Measurements from ENCODE around the gene TET1. TPM values are rescaled to one million over a fixed set of nuclear protein-coding genes. Genes with fewer than 3 reads are reported as not detected.
"Not testable (repeated sequence)": the region's sequence is repeated elsewhere in the genome, so short reads cannot be mapped to it uniquely, and the experiment has no call there.

TET1 gene
- 1 to 10 TPM; 2.8 to 5.2 (median 4.5) TPM for total RNA-seq
- polyA plus RNA-seq = 0.32 TPM
- long read RNA-seq, donor 1, partial matches to known transcripts = 0 of 11 reads
- long read RNA-seq, donor 1, other reads (novel, unspliced or antisense) = 11 of 11 reads
- long read RNA-seq, donor 2, partial matches to known transcripts = 1 of 2 reads
- long read RNA-seq, donor 2, other reads (novel, unspliced or antisense) = 1 of 2 reads
- long read RNA-seq, donor 3, partial matches to known transcripts = 2 of 3 reads
- long read RNA-seq, donor 3, other reads (novel, unspliced or antisense) = 1 of 3 reads
- long read RNA-seq, donor 4 = 0 reads

GRCh38 chr10:68560186-68560942, at the start of gene TET1:
TET1 (plus strand) TSS chr10:68560337; CDS start chr10:68572339, 12,002 bp downstream.
- H3K4me1 ChIP-seq (ENCODE audit: control insufficient read depth, insufficient read depth, low read length) = no peaks in the 10 kb centered on the region
- WGBS = under 1% methylated on average over 66 of the region's 66 CpGs
- intact Hi-C loops (cut with DNase I) = no loop called here
- H3K27ac ChIP-seq (ENCODE audit: low read length) = no peak within 1 kb of the TSS
- DNase-seq (peak; percentile 46 to 78 (median 73)), ATAC-seq (peak; percentile 78 to 80)
- no peaks in the 10 kb centered on the region for H3K9me3 ChIP-seq (ENCODE audit: control insufficient read depth, low read length)
- no peaks in the 10 kb centered on the region for H3K27me3 ChIP-seq (ENCODE audit: control insufficient read depth, insufficient read depth)
- H3K4me3 ChIP-seq (ENCODE audit: low read length) = peak within 1 kb of the TSS; percentile 83

DNA sequence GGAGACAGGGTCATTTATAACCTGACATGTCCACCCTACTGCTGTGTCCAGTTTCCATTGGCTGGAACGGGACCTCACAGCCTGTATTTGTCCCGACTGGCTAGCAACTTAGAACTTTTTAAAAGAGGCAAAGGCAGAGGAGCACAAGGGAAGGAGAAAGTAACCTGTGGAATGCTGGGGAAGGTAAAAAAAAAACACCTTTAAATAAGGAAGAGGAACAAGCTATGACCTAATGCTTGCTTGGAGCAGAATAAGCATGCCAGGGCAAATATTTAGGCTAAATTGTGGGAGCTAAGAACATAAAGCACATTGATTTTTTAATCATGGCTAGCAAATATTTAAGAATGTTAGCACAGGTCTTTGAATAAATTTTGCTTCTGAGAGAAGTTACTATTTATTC, 43.9 kb upstream of the TET1 start:
- H3K27ac ChIP-seq (ENCODE audit: low read length); H3K27me3 ChIP-seq (ENCODE audit: control insufficient read depth, insufficient read depth); H3K4me1 ChIP-seq (ENCODE audit: control insufficient read depth, insufficient read depth, low read length); ATAC-seq; intact Hi-C loops (cut with DNase I); H3K4me3 ChIP-seq (ENCODE audit: low read length); H3K9me3 ChIP-seq (ENCODE audit: control insufficient read depth, low read length); DNase-seq: not testable (repeated sequence)
- 91% methylated on average over 2 of the region's 2 CpGs for WGBS

- no peak overlapping the region for H3K4me3 ChIP-seq (ENCODE audit: low read length)
- ATAC-seq = no peak
- no peaks in the 10 kb centered on the region for H3K27me3 ChIP-seq (ENCODE audit: control insufficient read depth, insufficient read depth)
- no peak for DNase-seq
- H3K9me3 ChIP-seq (ENCODE audit: control insufficient read depth, low read length) = no peaks in the 10 kb centered on the region
- no peaks in the 10 kb centered on the region for H3K4me1 ChIP-seq (ENCODE audit: control insufficient read depth, insufficient read depth, low read length)
- WGBS = 64% methylated on average over 4 of the region's 4 CpGs
- intact Hi-C loops (cut with DNase I) = no loop called here
- no peak overlapping the region for H3K27ac ChIP-seq (ENCODE audit: low read length)
Measured at GRCh38 chr10:68516766-68517165, 43.4 kb upstream of the TET1 start.

GRCh38 chr10:68517188-68517587, 42.9 kb upstream of the TET1 start:
- WGBS = 96% methylated on average over 5 of the region's 5 CpGs
- no peaks in the 10 kb centered on the region for H3K4me1 ChIP-seq (ENCODE audit: control insufficient read depth, insufficient read depth, low read length)
- H3K9me3 ChIP-seq (ENCODE audit: control insufficient read depth, low read length) = no peaks in the 10 kb centered on the region
- no peak overlapping the region for H3K27ac ChIP-seq (ENCODE audit: low read length)
- DNase-seq (no peak), ATAC-seq (no peak)
- no peak overlapping the region for H3K4me3 ChIP-seq (ENCODE audit: low read length)
- intact Hi-C loops (cut with DNase I) = no loop called here
- H3K27me3 ChIP-seq (ENCODE audit: control insufficient read depth, insufficient read depth) = no peaks in the 10 kb centered on the region

DNA sequence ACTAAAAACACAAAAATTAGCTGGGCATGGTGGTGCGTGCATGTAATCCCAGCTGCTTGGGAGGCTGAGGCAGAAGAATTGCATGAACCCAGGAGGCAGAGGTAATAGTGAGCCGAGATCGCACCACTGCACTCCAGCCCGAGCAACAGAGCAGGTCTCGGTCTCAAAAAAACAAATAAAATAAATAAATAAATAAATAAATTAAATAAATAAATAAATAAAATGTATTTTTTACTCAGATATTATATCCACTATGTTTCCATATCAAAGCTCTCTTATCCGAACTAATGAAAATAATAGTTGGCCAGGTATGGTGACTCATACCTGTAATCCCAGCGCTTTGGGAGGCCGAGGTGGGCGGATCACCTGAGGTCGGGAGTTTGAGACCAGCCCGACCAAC, 41.5 kb upstream of the TET1 start:
- ATAC-seq; H3K27me3 ChIP-seq (ENCODE audit: control insufficient read depth, insufficient read depth); H3K27ac ChIP-seq (ENCODE audit: low read length); H3K9me3 ChIP-seq (ENCODE audit: control insufficient read depth, low read length); intact Hi-C loops (cut with DNase I); H3K4me1 ChIP-seq (ENCODE audit: control insufficient read depth, insufficient read depth, low read length); H3K4me3 ChIP-seq (ENCODE audit: low read length); DNase-seq: not testable (repeated sequence)
- 93% methylated on average over 11 of the region's 11 CpGs for WGBS

GRCh38 chr10:68525490-68526038, 34.6 kb upstream of the TET1 start:
- H3K9me3 ChIP-seq (ENCODE audit: control insufficient read depth, low read length); H3K27me3 ChIP-seq (ENCODE audit: control insufficient read depth, insufficient read depth); H3K4me1 ChIP-seq (ENCODE audit: control insufficient read depth, insufficient read depth, low read length); DNase-seq; intact Hi-C loops (cut with DNase I); ATAC-seq; H3K4me3 ChIP-seq (ENCODE audit: low read length); H3K27ac ChIP-seq (ENCODE audit: low read length): not testable (repeated sequence)
- WGBS = 69% methylated on average over 3 of the region's 5 CpGs

DNA sequence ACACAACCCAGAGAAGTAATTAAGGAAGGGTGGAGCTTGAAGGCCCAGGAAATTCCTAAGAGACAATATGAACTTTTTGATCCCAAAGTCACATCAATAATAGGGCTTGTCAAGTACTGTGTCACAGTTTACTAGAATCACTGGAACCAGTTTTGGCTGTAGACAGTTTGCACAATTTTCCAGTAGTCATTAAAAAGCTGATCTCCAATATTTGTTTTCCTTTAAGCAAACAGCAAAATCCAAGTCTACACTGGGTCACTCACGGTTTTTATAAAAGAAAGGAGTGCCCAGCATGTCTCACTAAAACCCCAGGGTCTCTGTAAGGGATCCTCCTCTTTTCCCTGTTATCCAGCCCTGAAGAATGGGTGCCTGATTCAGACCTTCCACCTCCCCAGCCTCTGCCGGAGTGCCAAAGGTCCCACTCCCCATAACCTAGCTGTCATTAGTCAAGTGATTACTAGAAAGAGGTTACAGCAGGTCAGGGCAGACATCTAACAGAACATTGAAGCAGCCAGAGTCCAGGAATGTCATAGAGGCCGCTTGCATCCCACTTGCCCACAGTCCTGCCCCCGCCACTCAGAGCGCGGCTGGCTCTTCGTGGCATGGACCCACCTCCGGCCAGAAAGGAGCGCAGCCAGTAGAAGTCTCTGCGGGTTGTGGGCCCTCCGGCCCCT, 33.4 kb upstream of the TET1 start:
- DNase-seq (no peak), ATAC-seq (peak in 1 of 2 donors; percentile 82)
- H3K27me3 ChIP-seq (ENCODE audit: control insufficient read depth, insufficient read depth) = no peaks in the 10 kb centered on the region
- peak overlapping the region; percentile 96 for H3K27ac ChIP-seq (ENCODE audit: low read length)
- intact Hi-C loops (cut with DNase I) = no loop called here
- H3K9me3 ChIP-seq (ENCODE audit: control insufficient read depth, low read length) = no peaks in the 10 kb centered on the region
- no peaks in the 10 kb centered on the region for H3K4me1 ChIP-seq (ENCODE audit: control insufficient read depth, insufficient read depth, low read length)
- WGBS = 2% methylated on average over 11 of the region's 11 CpGs
- peak overlapping the region; percentile 94 for H3K4me3 ChIP-seq (ENCODE audit: low read length)

- intact Hi-C loops (cut with DNase I) = no loop called here
- 82% methylated on average over 9 of the region's 9 CpGs for WGBS
- ATAC-seq = no peak
- Histone ChIP-seq H3K4me1 (ENCODE audit: control insufficient read depth, insufficient read depth, low read length) (no peaks in the 10 kb centered on the region), H3K9me3 (ENCODE audit: control insufficient read depth, low read length) (no peaks in the 10 kb centered on the region), H3K27ac (ENCODE audit: low read length) (no peak overlapping the region), H3K4me3 (ENCODE audit: low read length) (no peak overlapping the region), H3K27me3 (ENCODE audit: control insufficient read depth, insufficient read depth) (no peaks in the 10 kb centered on the region)
- no peak for DNase-seq
Measured at GRCh38 chr10:68536973-68537372, 23.2 kb upstream of the TET1 start.

DNA sequence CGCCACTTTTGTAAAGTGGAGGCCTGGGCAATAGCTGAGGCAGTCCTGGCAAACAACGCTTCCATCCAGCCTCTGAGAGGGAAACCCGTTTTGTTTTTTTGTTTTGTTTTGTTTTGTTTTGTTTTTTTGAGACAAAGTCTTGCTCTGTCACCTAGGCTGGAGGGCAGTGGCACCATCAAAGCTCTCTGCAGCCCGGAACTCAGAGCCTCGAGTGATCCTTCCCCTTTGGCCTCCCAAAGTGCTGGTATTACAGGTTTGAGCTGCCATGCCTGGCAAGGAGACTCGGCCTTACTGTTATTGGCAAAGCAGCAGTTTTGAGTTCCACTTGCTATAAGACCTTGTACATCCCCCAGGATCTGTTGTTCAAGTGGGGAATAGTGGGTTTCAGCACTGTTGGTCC, 22.3 kb upstream of the TET1 start:
- 80% methylated on average over 6 of the region's 6 CpGs for WGBS
- intact Hi-C loops (cut with DNase I) = no loop called here
- ATAC-seq = no peak

DNA sequence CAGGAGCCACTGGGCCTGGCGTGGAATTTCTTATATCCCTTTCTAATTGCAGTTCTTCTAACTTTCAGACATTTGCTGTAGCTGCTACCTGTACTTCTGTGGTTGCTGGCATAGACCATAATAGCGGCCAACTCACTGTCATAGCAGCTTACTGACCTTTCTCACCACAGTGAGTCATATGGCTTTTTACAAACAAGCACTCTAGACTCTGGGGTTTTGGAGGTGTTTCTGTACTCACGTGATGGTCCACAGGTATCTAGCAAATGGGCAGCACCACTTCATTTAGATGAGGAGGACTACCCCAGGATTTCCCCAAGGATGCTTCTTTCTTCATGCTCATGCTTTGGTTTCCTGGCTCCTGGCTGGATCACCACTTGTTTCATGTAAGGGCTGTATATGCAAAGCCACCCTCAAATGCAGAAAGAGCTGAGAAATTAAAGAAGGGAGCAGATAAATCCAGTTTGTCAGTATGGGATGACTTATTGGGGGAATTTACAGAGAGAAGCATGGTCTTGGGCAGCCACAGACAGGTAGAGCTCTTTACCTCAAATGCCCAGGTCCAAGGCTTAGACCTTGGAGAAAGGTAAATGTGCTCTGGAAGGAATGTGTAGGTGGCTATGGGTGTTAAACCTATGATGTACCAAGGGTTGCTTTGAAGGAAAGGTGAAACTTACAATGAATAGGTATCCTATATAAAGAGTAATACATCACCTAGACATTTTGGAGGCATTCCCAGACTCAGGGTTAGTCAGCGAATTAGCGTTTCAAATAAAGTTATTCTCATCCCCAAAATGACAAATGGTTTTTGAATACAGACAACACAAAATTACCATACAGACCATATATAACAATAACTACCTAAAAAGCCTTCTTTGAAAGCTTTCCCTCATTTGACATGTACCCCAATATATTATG, 16.9 kb upstream of the TET1 start:
- Histone ChIP-seq H3K27ac (ENCODE audit: low read length) (no peak overlapping the region), H3K4me3 (ENCODE audit: low read length) (no peak overlapping the region), H3K9me3 (ENCODE audit: control insufficient read depth, low read length) (no peaks in the 10 kb centered on the region), H3K27me3 (ENCODE audit: control insufficient read depth, insufficient read depth) (no peaks in the 10 kb centered on the region), H3K4me1 (ENCODE audit: control insufficient read depth, insufficient read depth, low read length) (no peaks in the 10 kb centered on the region)
- DNase-seq = no peak
- intact Hi-C loops (cut with DNase I) = loop anchor here in 1 of 4 donors (10.0 kb wide), 1 partner anchor 352 kb away; no protein-coding TSS in a partner anchor
- 80% methylated on average over 5 of the region's 5 CpGs for WGBS
- ATAC-seq = no peak

More for the DNA sequence above, 22.3 kb upstream of the TET1 start:
- no peak overlapping the region for H3K27ac ChIP-seq (ENCODE audit: low read length)
- no peak for DNase-seq
- H3K27me3 ChIP-seq (ENCODE audit: control insufficient read depth, insufficient read depth) = no peaks in the 10 kb centered on the region
- H3K4me3 ChIP-seq (ENCODE audit: low read length) = no peak overlapping the region
- H3K9me3 ChIP-seq (ENCODE audit: control insufficient read depth, low read length) = no peaks in the 10 kb centered on the region
- H3K4me1 ChIP-seq (ENCODE audit: control insufficient read depth, insufficient read depth, low read length) = no peaks in the 10 kb centered on the region

All from right cardiac atrium (tissue), 5 donors.